Fibroblast of skin of right quadriceps (primary cell): ENCODE measurements around the gene KCNN1.
A peak's percentile ranks its signal among the peaks of the same experiment; 100 is the strongest.
"Not testable (repeated sequence)": the region's sequence is repeated elsewhere in the genome, so short reads cannot be mapped to it uniquely, and the experiment has no call there.

ENCODE experiments used
- DNase-seq: peaks from one replicate; pipeline ENCODE4 v3.0.0-alpha.2; 2013

KCNN1 gene

DNA sequence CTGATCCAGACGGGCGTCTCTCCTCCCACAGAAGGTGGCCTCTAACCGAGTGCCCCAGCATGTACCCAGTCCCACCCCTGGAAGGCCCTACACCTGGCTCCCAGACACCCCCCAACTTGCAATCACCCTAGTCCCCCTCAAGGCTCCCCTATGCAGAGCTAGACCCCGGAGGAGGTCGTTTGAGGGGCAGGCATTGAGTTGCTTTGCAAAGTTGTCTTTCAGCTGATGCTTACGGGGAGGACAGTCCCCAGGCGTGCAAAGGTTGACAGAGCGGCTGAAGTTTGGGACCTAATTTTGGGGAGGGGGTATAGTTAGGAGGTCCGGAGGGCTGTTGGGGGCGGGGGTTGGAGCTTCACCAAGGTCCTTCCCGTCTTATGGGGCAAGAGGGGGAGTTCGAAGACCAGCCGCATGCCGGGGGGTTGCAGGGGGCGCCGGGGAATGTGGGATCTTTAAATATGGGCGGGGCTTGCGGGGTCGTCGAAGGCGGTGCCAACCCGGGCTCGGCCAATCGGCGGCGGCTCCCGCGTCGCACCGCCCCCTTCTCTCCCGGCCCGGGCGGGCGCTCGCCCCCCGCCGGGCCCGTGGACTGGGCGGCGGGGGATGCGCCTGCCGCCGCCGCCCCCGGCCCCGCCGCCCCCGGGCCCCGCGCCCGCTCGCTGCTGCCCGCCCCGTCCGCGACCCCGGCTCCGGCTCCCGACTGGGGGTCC is at the start of gene KCNN1:
TSS of gene KCNN1 (plus strand) at position 558 of the 707 bp plus-strand sequence. CDS start 6,782 bp downstream, outside the sequence.
- no peak for DNase-seq

- DNase-seq: not testable (repeated sequence)
Measured at GRCh38 chr19:17918151-17918550, 48.8 kb upstream of the KCNN1 start.

DNA sequence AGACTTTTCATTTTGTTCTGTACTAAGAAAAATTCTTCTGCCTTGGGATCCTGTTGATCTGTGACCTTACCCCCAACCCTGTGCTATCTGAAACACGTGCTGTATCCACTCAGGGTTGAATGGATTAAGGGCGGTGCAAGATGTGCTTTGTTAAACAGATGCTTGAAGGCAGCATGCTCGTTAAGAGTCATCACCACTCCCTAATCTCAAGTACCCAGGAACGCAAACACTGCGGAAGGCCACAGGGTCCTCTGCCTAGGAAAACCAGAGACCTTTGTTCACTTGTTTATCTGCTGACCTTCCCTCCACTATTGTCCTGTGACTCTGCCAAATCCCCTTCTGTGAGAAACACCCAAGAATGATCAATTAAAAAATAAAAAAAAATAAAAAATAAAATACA is 47.8 kb upstream of the KCNN1 start:
- not testable (repeated sequence) for DNase-seq

DNA sequence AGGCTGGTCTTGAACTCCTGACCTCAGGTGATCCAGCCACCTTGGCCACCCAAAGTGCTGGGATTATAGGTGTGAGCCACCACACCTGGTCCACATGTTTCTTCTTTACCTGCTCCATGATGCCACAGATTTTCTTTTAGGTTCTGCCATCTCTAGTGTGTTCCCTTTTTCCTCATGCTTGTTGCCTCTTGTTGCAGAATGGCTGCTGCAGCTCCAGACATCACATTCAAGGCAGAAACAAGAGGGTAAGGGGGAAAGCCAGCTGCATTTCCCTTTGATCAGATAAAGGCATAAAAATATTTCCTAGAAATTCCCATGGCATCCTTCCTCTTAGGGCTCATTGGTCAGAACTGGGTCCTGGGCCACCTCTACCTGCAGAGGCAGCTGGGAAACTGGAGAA is 46.4 kb upstream of the KCNN1 start:
- no peak for DNase-seq

DNA sequence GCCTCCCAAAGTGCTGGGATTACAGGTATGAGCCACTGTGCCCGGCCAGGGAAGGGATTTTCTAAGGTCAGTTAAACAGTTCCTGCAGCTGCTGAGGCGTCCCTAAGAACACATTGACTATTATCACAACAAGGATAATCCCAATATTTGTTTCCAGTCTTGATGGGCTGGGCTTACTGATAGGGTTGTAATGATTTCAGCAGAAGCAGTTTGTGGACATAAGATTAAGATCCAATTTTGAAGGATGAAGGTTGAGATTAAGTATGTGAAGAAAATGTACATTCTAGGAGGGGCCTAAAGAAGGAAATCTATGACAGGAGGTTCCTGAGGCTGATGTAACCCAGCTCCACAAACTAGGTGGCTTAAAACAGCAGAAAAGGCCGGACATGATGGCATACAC is 44.8 kb upstream of the KCNN1 start:
- DNase-seq: no peak

- DNase-seq: no peak
Measured at GRCh38 chr19:17926044-17926443, 40.9 kb upstream of the KCNN1 start.

DNA sequence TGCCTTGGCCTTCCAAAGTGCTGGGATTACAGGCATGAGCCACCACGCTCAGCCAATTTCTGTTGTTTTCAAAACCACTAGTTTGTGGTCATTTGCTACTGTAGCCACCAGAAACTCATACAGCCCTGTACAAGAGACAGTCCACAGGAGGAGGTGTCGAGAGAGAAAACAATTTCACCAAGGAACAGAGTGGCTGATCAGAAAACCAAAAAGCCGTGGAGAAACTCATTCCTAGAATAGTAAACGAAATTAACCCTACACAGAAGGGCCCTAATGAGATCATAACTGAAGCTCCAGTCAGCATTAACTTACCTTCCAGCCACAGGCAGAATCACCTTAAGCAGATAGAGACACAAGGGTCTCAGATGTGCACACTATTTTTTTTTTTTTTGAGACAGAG is 37.9 kb upstream of the KCNN1 start:
- no peak for DNase-seq

- DNase-seq: no peak
Measured at GRCh38 chr19:17931532-17932191, 35.2 kb upstream of the KCNN1 start.

- DNase-seq: peak; percentile 90
Measured at GRCh38 chr19:17932485-17933338, 34.2 kb upstream of the KCNN1 start, which contains the start of gene CCDC124. Gene CCDC124 (plus strand): TSS chr19:17933015. CDS start chr19:17936421, 3,406 bp downstream.

DNA sequence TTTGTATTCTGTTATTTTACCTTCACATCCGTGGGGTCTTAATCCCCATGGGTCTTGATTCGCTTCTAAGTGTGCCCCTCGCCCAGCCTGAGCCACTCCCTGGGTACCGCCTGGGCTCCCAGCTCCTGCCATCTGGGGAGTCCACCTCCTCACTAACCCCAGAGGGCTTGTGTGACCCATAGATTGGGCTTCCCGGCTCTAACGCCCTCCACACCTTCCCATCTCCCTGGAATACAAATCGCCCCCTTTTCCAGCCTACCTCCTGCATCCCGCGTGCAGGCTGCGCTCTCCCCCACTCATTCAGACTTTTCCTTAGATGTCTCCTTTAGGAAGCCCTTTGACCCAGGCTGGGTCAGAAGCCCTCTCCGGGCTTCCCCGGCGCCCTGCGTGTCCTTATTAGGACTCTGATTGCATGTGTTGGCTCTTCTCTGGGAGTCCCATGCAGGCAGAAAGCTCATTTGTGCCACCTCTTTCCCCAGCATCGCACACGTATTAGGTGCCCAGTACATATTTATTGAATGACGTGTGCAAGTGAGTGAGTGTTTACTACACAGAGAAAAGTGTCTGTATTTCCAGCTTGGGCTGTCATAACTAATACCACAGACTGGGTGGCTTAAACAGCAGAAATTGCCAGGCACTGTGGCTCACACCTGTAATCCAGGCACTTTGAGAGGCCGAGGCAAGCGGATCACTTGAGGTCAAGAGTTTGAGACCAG is 33.3 kb upstream of the KCNN1 start:
- DNase-seq: peak; percentile 33

GRCh38 chr19:17936379-17936778 is 30.5 kb upstream of the KCNN1 start:
- no peak for DNase-seq

- no peak for DNase-seq
Measured at GRCh38 chr19:17937371-17937900, 29.5 kb upstream of the KCNN1 start.

DNA sequence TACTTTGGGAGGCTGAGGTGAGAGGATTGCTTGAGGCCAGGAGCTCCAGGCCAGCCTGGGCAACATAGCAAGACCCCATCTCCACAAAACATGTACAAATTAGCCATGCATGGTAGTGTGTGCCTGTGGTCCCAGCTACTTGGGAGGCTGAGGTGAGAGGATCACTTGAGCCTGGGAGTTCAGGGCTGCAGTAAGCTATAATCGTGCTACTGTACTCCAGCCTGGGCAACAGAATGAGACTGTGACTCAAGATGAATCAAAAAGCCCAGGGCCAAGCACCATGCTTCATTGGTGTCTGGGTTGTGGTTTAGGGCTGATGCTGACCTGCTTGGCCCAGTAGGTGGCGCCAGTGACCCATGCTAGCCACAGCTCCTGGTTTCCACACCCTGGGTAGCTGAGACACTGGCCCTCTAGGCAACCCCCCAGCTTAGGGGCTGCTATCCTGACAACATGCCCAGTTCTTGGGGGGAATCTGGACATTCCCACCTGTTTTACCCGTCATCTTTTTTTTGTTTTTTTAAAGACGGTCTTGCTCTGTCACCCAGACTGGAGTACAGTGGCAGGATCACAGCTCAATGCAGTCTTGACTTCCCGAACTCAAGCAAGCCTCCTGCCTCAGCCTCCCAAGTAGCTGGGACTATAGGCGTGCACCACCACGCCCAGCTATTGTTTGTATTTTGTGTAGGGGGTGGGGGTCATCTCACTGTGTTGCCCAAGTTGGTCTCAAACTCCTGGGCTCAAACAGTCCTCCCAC is 28.6 kb upstream of the KCNN1 start:
- peak; percentile 78 for DNase-seq

GRCh38 chr19:17942181-17942580 is 24.7 kb upstream of the KCNN1 start:
- DNase-seq: no peak

DNA sequence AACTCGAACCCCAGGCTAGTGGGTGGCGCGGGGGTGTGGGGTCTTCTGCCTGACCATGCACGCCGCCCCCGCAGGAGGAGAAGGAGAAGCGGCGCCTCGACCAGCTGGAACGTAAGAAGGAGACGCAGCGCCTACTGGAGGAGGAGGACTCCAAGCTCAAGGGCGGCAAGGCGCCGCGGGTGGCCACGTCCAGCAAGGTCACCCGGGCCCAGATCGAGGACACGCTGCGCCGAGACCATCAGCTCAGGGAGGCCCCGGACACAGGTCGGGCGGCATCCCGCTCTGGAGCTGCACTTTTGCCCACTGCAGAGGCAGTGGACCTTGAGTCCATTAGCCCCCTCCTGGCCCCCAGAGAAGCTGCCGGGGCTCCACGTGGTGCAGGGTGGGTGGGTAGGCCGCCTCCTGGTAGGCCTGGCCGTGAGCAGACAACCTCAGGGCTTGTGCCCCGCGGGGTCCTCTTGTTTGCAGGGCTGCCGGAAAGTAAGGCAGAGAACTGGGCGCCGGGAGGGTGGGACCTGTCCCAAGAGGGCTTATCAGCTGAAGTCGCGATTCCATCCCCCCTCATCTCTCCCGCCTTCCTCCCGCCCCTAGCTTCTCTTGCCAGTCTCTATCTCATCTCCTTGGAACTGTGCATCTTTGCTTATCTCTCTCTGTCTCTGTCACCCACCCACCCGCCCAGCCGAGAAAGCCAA is 24.2 kb upstream of the KCNN1 start:
- DNase-seq: no peak

DNA sequence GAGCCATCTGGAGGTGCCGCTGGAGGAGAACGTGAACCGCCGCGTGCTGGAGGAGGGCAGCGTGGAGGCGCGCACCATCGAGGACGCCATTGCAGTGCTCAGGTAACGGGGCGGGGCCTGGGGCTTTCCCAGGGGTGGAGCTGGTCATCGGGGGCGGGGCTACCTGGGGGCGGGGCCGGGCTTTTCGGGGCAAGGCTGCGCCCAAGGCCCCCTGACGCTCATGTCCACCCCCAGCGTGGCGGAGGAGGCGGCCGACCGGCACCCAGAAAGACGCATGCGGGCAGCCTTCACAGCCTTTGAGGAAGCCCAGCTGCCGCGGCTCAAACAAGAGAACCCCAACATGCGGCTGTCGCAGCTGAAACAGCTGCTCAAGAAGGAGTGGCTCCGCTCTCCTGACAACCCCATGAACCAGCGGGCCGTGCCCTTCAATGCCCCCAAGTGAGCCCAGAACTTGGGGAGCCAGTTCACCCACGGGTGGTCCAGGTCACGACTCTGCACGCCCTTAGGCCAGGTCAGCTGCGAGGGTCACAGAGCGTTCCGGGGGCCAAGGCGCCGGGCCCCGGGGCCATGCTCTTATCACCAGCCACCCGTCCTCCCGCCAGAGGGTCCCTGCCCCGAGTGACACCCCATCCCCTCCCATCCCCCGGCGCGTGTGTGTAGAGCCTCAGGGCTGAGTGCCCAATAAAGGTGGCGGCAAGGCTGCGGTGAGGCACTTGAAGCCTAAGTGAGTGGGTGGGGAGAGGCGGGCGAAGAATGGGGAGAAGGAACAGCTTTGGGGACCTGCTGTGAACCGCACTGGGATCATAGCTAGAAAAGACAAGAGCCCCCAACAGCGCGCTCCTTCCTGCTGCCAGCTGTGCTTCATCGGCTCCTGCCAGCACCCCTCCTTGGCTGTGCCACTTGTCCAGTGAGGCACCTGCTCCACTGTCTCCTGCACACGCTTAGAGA is 23.4 kb upstream of the KCNN1 start:
- DNase-seq: no peak

DNA sequence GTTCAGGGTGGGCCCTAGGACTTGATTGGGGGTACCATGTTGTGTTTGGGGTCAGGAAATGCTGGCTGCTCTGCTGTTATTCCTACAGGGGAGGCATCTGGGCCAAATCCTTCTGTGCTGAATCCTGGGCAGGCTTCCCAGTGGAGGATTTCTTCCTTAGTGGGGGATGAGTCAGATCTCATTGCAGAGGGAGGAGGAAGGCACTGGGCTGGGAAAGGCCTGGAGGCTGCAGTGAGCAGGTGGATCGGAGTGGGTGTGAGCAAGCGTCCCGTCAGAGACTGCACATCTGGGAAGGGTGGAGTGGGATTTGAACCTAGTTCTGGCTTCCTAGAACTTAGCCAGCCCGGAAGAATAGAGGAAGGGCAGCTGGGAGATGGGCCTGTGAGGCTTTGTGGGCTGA is 22.6 kb upstream of the KCNN1 start:
- DNase-seq: peak; percentile 67

DNA sequence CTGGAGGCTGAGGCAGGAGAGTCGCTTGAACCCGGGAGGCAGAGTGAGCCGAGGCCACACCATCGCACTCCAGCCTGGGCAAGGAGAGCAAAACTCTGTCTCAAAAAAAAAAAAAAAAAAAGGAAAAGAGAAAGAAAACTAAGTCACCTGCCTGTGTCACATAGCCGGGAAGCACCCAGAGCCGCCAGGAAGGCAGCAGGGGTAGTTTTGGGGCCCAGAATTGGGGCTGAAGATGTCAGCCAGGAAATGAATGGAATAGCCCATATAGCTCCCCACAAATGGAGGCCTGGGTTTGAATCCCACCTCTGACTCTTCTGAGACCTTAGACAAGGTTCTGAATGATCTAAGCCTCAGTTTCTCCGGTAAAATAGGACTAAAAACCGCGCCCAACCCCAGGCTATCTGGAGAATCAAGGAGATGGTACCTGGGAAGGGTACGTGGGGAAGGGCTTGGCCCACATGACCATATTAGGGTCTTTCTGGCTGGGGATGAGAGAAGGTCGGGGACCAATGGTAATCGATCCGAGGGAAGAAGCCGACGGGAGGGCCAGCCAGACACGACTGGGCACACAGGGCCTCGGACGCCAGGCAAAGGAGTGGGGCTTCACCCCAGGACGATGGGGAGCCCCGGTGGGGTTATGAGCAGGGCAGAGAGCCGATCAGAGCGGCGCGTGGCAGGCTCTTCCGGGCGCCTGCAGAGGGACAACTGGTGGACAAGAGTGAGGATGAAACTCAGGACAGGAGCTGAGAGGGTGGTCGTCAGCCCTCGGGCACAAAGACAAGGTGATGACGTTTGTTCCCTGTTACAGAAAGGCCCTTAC is 19.7 kb upstream of the KCNN1 start:
- DNase-seq: no peak
